OCI-LY1 (cell line): ENCODE data around the gene KRTAP9-3.
"Not testable (repeated sequence)": the region's sequence is repeated elsewhere in the genome, so short reads cannot be mapped to it uniquely, and the experiment has no call there.

Experiments
- H2AFZ ChIP-seq: fragments of 200-600 bp; sonication (generic), shearing (Covaris generic); 2 replicates; pipeline ENCODE4 v1.6.0; 2014; ENCODE audit warnings: antibody characterized with exemption, mild to moderate bottlenecking, low read length
- H3F3A ChIP-seq: fragments of 200-600 bp; sonication (generic), shearing (Covaris generic); 2 replicates; pipeline ENCODE4 v1.6.0; 2014; ENCODE audit warnings: mild to moderate bottlenecking, antibody characterized with exemption, low read length, moderate library complexity; ENCODE audit not compliant: insufficient read depth
- H3K27ac ChIP-seq: fragments of 200-600 bp; sonication (generic); 2 replicates; pipeline ENCODE4 v1.5.1; 2014; ENCODE audit warnings: low read length, mixed run types, mild to moderate bottlenecking, low read depth; ENCODE audit not compliant: poor library complexity, severe bottlenecking
- H3K27me3 ChIP-seq: fragments of 200-600 bp; sonication (generic); 2 replicates; pipeline ENCODE4 v1.6.0; 2014; ENCODE audit warnings: antibody characterized with exemption, mild to moderate bottlenecking, low read length, moderate library complexity; ENCODE audit not compliant: insufficient read depth
- H3K36me3 ChIP-seq: fragments of 200-600 bp; sonication (generic); 2 replicates; pipeline ENCODE4 v1.6.1; 2014; ENCODE audit warnings: mild to moderate bottlenecking, antibody characterized with exemption, low read length, moderate library complexity, mixed read lengths; ENCODE audit not compliant: insufficient read depth
- H3K4me1 ChIP-seq: fragments of 200-600 bp; sonication (generic); 2 replicates; pipeline ENCODE4 v1.5.1; 2014; ENCODE audit warnings: mild to moderate bottlenecking, low read length, moderate library complexity; ENCODE audit not compliant: insufficient read depth, severe bottlenecking
- H3K4me2 ChIP-seq: fragments of 200-600 bp; sonication (generic), shearing (Covaris generic); 2 replicates; pipeline ENCODE4 v1.6.1; 2014; ENCODE audit warnings: low read length
- H3K4me3 ChIP-seq: fragments of 200-600 bp; sonication (generic); 2 replicates; pipeline ENCODE4 v1.5.1; 2014; ENCODE audit warnings: low read length, low read depth, mild to moderate bottlenecking, mixed read lengths; ENCODE audit not compliant: poor library complexity, severe bottlenecking
- H3K79me2 ChIP-seq: fragments of 200-600 bp; shearing (Covaris generic); 2 replicates; pipeline ENCODE4 v1.6.1; 2016; ENCODE audit warnings: mixed run types, low read length, mixed read lengths; ENCODE audit not compliant: insufficient read depth
- H3K9ac ChIP-seq: fragments of 200-600 bp; sonication (generic), shearing (Covaris generic); 2 replicates; pipeline ENCODE4 v1.6.1; 2014; ENCODE audit warnings: mild to moderate bottlenecking, low read length, mixed read lengths
- H3K9me2 ChIP-seq: fragments of 200-600 bp; sonication (generic), shearing (Covaris generic); 2 replicates; pipeline ENCODE4 v1.6.1; 2014; ENCODE audit warnings: low read depth, mild to moderate bottlenecking, low read length, mixed read lengths
- H3K9me3 ChIP-seq: fragments of 200-600 bp; shearing (Covaris generic); 2 replicates; pipeline ENCODE4 v1.6.1; 2014; ENCODE audit warnings: low read length, mixed read lengths
- H4K20me1 ChIP-seq: fragments of 200-600 bp; sonication (generic), shearing (Covaris generic); 2 replicates; pipeline ENCODE4 v1.6.0; 2016; ENCODE audit warnings: mild to moderate bottlenecking, low read length; ENCODE audit not compliant: insufficient read depth
- CTCF ChIP-seq: fragments of 200-600 bp; sonication (generic), shearing (Covaris generic); IDR thresholded peaks from 2 replicates; pipeline ENCODE4 v1.5.1; 2017; ENCODE audit warnings: mild to moderate bottlenecking, antibody characterized with exemption, low read length, moderate library complexity, mixed read lengths
- EZH2 ChIP-seq: fragments of 200-600 bp; sonication (generic), shearing (Covaris generic); IDR thresholded peaks from 2 replicates; pipeline ENCODE4 v1.8.0; 2017; ENCODE audit warnings: borderline replicate concordance, mixed run types, mild to moderate bottlenecking, antibody characterized with exemption, low read length, moderate library complexity, mixed read lengths

KRTAP9-3 gene

DNA sequence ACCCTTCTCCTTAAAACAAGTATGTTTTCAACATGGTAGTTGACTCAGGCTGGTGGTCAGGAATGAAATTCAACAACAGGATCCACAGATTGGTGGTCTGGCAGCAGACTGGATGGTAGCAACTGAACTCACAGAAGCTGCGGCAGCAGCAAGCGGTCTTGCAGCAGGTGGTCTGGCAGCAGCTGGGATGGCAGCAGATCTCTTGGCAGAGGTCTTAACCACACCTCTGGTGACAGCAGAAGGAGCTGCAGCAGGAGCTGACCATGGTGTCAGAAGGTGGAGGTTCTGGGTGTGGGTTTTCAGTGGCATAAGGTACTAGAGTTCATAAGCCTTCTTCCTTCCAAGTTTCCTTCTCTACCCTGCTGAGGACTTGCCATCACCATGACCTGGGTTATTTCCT lies 45.4 kb upstream of the KRTAP9-3 start:
- no peaks in the 10 kb centered on the region for H3K9me2 ChIP-seq
- no peak overlapping the region for H3K4me2 ChIP-seq
- no peaks in the 10 kb centered on the region for H4K20me1 ChIP-seq
- H3K4me3 ChIP-seq, result no peak overlapping the region
- H3K9me3 ChIP-seq, result no peaks in the 10 kb centered on the region
- no peak overlapping the region for H3K9ac ChIP-seq
- no peaks in the 10 kb centered on the region; the same call in 1 of the 2 replicates for H3K27me3 ChIP-seq
- no peak overlapping the region for H2AFZ ChIP-seq
- H3F3A ChIP-seq, result no peaks in the 10 kb centered on the region
- H3K36me3 ChIP-seq, result no peaks in the 10 kb centered on the region
- TF ChIP-seq EZH2 (no peak), CTCF (no peak)
- H3K27ac ChIP-seq, result no peak overlapping the region
- no peaks in the 10 kb centered on the region for H3K4me1 ChIP-seq
- no peaks in the 10 kb centered on the region for H3K79me2 ChIP-seq

DNA sequence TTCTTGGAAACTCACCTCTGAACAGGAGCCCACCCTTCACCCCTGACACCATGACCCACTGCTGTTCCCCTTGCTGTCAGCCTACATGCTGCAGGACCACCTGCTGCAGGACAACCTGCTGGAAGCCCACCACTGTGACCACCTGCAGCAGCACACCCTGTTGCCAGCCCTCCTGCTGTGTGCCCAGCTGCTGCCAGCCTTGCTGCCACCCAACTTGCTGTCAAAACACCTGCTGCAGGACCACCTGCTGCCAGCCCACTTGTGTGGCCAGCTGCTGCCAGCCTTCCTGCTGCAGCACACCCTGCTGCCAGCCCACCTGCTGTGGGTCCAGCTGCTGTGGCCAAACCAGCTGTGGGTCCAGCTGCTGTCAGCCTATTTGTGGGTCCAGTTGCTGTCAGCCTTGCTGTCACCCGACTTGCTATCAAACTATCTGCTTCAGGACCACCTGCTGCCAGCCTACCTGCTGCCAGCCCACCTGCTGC lies 42.4 kb upstream of the KRTAP9-3 start, which contains the start of gene KRTAP9-1:
KRTAP9-1 (plus strand) TSS at position 51 of the 482 bp plus-strand sequence; CDS start at position 51, 0 bp downstream.
- H3K36me3 ChIP-seq, H3K79me2 ChIP-seq, H2AFZ ChIP-seq, H3K9me3 ChIP-seq, H3K27me3 ChIP-seq, H3K4me3 ChIP-seq, H3K4me1 ChIP-seq, H3K9ac ChIP-seq, H3K4me2 ChIP-seq, H4K20me1 ChIP-seq, H3K9me2 ChIP-seq, H3F3A ChIP-seq, H3K27ac ChIP-seq: not testable (repeated sequence)

DNA sequence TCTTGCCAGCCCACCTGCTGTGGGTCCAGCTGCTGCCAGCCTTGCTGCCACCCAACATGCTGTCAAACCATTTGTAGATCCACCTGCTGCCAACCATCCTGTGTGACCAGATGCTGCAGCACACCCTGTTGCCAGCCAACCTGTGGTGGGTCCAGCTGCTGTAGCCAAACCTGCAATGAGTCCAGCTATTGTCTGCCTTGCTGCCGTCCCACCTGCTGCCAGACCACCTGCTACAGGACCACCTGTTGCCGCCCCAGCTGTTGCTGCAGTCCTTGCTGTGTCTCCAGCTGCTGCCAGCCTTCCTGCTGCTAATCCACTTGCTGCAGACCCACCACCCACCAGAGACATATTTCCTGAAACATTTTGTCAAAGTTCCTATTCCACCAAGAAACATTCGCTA lies 41.9 kb upstream of the KRTAP9-3 start:
- no peaks in the 10 kb centered on the region for H3F3A ChIP-seq
- no peaks in the 10 kb centered on the region for H3K4me1 ChIP-seq
- no peak overlapping the region for H3K9ac ChIP-seq
- H3K27me3 ChIP-seq, result no peaks in the 10 kb centered on the region; the same call in 1 of the 2 replicates
- no peaks in the 10 kb centered on the region for H3K9me2 ChIP-seq
- no peaks in the 10 kb centered on the region for H3K79me2 ChIP-seq
- no peak overlapping the region for H3K4me3 ChIP-seq
- H3K27ac ChIP-seq, result no peak overlapping the region
- no peak overlapping the region for H3K4me2 ChIP-seq
- TF ChIP-seq EZH2 (no peak), CTCF (no peak)
- H4K20me1 ChIP-seq, result no peaks in the 10 kb centered on the region
- H3K36me3 ChIP-seq, result no peaks in the 10 kb centered on the region
- no peaks in the 10 kb centered on the region for H3K9me3 ChIP-seq
- no peak overlapping the region for H2AFZ ChIP-seq

DNA sequence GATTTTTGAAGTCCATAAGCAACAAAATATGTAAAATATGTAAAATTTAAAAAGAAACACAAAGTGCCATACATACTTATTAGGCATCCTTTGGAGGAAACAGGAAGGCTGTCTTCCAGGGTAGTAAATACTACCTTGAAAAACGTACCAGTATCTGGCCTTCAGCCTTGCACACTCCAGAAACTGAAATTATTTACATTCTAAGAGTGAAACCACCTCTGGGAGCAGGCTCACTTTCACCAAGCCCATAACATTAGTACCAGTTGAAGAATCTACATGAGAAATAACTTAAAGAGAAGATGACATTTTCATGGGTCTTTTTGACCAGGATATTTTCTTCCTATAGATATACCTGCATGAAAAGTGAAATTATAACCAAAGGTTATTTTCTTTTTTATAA lies 36.2 kb upstream of the KRTAP9-3 start:
- H3F3A ChIP-seq, result no peaks in the 10 kb centered on the region
- H3K36me3 ChIP-seq, result no peaks in the 10 kb centered on the region
- no peak overlapping the region for H3K4me2 ChIP-seq
- H4K20me1 ChIP-seq, result no peaks in the 10 kb centered on the region
- H3K27ac ChIP-seq, result no peak overlapping the region
- H3K4me3 ChIP-seq, result no peak overlapping the region
- no peaks in the 10 kb centered on the region for H3K4me1 ChIP-seq
- no peaks in the 10 kb centered on the region for H3K79me2 ChIP-seq
- H3K27me3 ChIP-seq, result no peaks in the 10 kb centered on the region
- no peak overlapping the region for H2AFZ ChIP-seq
- TF ChIP-seq CTCF, result no peak
- no peak for TF ChIP-seq EZH2
- H3K9me2 ChIP-seq, result no peaks in the 10 kb centered on the region
- H3K9me3 ChIP-seq, result no peaks in the 10 kb centered on the region
- H3K9ac ChIP-seq, result no peak overlapping the region
